ENCODE measurements around the gene SOS1.

DNA sequence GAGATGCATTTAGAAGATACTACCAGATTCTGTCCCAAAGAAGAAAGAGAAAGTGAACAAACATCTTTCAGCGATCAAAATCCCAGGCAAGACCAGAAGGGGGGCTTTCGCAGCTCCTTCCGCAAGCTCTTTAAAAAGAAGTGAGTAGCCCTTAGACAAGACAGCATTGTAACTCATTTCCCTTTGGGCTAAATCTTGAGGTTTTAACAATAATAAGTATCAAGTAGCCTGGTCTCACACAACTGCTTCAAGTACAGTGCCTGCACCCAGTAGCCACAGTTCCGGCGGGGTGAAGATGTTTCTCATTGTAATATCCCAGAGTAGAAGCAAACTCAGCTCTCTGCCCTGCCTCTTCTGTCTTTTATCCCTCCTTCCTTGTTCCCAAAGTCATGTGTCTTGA lies 154.8 kb downstream of the SOS1 start:
- TF ChIP-seq, protein P1, sequence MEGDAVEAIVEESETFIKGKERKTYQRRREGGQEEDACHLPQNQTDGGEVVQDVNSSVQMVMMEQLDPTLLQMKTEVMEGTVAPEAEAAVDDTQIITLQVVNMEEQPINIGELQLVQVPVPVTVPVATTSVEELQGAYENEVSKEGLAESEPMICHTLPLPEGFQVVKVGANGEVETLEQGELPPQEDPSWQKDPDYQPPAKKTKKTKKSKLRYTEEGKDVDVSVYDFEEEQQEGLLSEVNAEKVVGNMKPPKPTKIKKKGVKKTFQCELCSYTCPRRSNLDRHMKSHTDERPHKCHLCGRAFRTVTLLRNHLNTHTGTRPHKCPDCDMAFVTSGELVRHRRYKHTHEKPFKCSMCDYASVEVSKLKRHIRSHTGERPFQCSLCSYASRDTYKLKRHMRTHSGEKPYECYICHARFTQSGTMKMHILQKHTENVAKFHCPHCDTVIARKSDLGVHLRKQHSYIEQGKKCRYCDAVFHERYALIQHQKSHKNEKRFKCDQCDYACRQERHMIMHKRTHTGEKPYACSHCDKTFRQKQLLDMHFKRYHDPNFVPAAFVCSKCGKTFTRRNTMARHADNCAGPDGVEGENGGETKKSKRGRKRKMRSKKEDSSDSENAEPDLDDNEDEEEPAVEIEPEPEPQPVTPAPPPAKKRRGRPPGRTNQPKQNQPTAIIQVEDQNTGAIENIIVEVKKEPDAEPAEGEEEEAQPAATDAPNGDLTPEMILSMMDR (tag by site-specific recombination; IDR thresholded peaks at IDR 0.05), result no peak
- TF ChIP-seq ZIC2 (tag by site-specific recombination; IDR thresholded peaks at IDR 0.05) (no peak), YY1 (tag by site-specific recombination; IDR thresholded peaks at IDR 0.05) (no peak), BCL11A (tag by site-specific recombination; IDR thresholded peaks at IDR 0.05; ENCODE audit: low read depth) (no peak), ZNF777 (tag by site-specific recombination; IDR thresholded peaks at IDR 0.05; ENCODE audit: borderline replicate concordance) (no peak), ZNF274 (IDR thresholded peaks at IDR 0.05; ENCODE audit: low read length) (no peak), ZNF274 (tag by site-specific recombination; IDR thresholded peaks at IDR 0.05; ENCODE audit: borderline replicate concordance) (no peak), ZNF292 (tag by site-specific recombination; IDR thresholded peaks at IDR 0.05; ENCODE audit: borderline replicate concordance, low read depth) (no peak), ZNF114 (tag by site-specific recombination; IDR thresholded peaks at IDR 0.05) (no peak)
- TF ChIP-seq, protein P2, sequence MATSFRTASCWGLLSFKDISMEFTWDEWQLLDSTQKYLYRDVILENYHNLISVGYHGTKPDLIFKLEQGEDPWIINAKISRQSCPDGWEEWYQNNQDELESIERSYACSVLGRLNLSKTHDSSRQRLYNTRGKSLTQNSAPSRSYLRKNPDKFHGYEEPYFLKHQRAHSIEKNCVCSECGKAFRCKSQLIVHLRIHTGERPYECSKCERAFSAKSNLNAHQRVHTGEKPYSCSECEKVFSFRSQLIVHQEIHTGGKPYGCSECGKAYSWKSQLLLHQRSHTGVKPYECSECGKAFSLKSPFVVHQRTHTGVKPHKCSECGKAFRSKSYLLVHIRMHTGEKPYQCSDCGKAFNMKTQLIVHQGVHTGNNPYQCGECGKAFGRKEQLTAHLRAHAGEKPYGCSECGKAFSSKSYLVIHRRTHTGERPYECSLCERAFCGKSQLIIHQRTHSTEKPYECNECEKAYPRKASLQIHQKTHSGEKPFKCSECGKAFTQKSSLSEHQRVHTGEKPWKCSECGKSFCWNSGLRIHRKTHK (tag by site-specific recombination; IDR thresholded peaks at IDR 0.05), result no peak
- TF ChIP-seq, protein P3, sequence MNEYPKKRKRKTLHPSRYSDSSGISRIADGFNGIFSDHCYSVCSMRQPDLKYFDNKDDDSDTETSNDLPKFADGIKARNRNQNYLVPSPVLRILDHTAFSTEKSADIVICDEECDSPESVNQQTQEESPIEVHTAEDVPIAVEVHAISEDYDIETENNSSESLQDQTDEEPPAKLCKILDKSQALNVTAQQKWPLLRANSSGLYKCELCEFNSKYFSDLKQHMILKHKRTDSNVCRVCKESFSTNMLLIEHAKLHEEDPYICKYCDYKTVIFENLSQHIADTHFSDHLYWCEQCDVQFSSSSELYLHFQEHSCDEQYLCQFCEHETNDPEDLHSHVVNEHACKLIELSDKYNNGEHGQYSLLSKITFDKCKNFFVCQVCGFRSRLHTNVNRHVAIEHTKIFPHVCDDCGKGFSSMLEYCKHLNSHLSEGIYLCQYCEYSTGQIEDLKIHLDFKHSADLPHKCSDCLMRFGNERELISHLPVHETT (tag by site-specific recombination; IDR thresholded peaks at IDR 0.05), result no peak
- TF ChIP-seq, protein P4, sequence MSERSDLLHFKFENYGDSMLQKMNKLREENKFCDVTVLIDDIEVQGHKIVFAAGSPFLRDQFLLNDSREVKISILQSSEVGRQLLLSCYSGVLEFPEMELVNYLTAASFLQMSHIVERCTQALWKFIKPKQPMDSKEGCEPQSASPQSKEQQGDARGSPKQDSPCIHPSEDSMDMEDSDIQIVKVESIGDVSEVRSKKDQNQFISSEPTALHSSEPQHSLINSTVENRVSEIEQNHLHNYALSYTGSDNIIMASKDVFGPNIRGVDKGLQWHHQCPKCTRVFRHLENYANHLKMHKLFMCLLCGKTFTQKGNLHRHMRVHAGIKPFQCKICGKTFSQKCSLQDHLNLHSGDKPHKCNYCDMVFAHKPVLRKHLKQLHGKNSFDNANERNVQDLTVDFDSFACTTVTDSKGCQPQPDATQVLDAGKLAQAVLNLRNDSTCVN (tag by site-specific recombination; optimal IDR thresholded peaks at IDR 0.05), result no peak
- TF ChIP-seq, protein P5, sequence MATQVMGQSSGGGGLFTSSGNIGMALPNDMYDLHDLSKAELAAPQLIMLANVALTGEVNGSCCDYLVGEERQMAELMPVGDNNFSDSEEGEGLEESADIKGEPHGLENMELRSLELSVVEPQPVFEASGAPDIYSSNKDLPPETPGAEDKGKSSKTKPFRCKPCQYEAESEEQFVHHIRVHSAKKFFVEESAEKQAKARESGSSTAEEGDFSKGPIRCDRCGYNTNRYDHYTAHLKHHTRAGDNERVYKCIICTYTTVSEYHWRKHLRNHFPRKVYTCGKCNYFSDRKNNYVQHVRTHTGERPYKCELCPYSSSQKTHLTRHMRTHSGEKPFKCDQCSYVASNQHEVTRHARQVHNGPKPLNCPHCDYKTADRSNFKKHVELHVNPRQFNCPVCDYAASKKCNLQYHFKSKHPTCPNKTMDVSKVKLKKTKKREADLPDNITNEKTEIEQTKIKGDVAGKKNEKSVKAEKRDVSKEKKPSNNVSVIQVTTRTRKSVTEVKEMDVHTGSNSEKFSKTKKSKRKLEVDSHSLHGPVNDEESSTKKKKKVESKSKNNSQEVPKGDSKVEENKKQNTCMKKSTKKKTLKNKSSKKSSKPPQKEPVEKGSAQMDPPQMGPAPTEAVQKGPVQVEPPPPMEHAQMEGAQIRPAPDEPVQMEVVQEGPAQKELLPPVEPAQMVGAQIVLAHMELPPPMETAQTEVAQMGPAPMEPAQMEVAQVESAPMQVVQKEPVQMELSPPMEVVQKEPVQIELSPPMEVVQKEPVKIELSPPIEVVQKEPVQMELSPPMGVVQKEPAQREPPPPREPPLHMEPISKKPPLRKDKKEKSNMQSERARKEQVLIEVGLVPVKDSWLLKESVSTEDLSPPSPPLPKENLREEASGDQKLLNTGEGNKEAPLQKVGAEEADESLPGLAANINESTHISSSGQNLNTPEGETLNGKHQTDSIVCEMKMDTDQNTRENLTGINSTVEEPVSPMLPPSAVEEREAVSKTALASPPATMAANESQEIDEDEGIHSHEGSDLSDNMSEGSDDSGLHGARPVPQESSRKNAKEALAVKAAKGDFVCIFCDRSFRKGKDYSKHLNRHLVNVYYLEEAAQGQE (tag by site-specific recombination; IDR thresholded peaks at IDR 0.05), result no peak
